ENCODE measurements around the gene TLCD4. TPM values are rescaled to one million over a fixed set of nuclear protein-coding genes. Genes with fewer than 3 reads are reported as not detected.

TLCD4 gene
- under 0.01 and 0.11 TPM in 2 replicates for total RNA-seq

GRCh38 chr1:95117207-95118066 lies at the start of gene TLCD4:
TSS of gene TLCD4 (plus strand) at chr1:95117355. CDS start at chr1:95143902, 26,547 bp downstream.

GRCh38 chr1:95072532-95073419 lies 44.4 kb upstream of the TLCD4 start, which contains the start of gene ALG14:
TSS of gene ALG14 (minus strand) at chr1:95072951. CDS start at chr1:95072898, 53 bp downstream.

Other genes with a start within 250 kb of the TLCD4 start
- 695 and 882 TPM in 2 replicates for gene CNN3, start 190.2 kb upstream of the TLCD4 start, total RNA-seq
- 1.5 and 2.3 TPM in 2 replicates for gene ALG14, start 44.4 kb upstream of the TLCD4 start, total RNA-seq
- gene RWDD3, start 116.9 kb downstream of the TLCD4 start, total RNA-seq, result 12.4 and 18.1 TPM in 2 replicates

Data from dermis lymphatic vessel endothelial cell (primary cell).